H1 (cell line): ENCODE data around the gene CEACAM21. TPM values are rescaled to one million over a fixed set of nuclear protein-coding genes. Genes with fewer than 3 reads are reported as not detected.

Experiments used
- CTCF ChIA-PET: fragments of 300-600 bp; sonication (Branson Sonifier 250); formaldehyde crosslinking; loops from one replicate; lab custom pipeline; 2021; ENCODE audit not compliant: partially characterized antibody; lab: Charles Lee
- POLR2A ChIA-PET: fragments of 300-600 bp; sonication (Branson Sonifier 250); formaldehyde crosslinking; loops from one replicate; lab custom pipeline; 2021; ENCODE audit warnings: inconsistent platforms; ENCODE audit not compliant: partially characterized antibody; lab: Charles Lee
- DNase-seq, 2 experiments: peaks; one replicate each; pipeline versions ENCODE4 v3.0.0 to v3.0.0-alpha.2; 2010 to 2022; ENCODE audit warnings: low spot score in 2 of 2, low read depth in 1 of 2, mixed read lengths in 1 of 2
- FAIRE-seq: peaks from 2 replicates; lab custom pipeline; 2011; peaks lifted over from hg19 to GRCh38; lab: Jason Lieb, UNC
- H2AFZ ChIP-seq: 2 replicates; pipeline ENCODE4 v1.8.1; 2012; ENCODE audit warnings: low read length, inconsistent platforms
- H2AK5ac ChIP-seq: 2 replicates; pipeline ENCODE4 v1.6.1; 2013; ENCODE audit warnings: low read depth, low read length
- H2BK120ac ChIP-seq: replicated peaks from 2 replicates; pipeline ENCODE3; 2013; ENCODE audit warnings: low read depth, low read length, inconsistent platforms
- H2BK12ac ChIP-seq: 2 replicates; pipeline ENCODE4 v1.6.1; 2013; ENCODE audit warnings: low read depth, low read length
- H2BK15ac ChIP-seq: 2 replicates; pipeline ENCODE4 v1.6.1; 2013; ENCODE audit warnings: low read length
- H2BK20ac ChIP-seq: 2 replicates; pipeline ENCODE4 v1.6.1; 2013; ENCODE audit warnings: low read length
- H2BK5ac ChIP-seq: 2 replicates; pipeline ENCODE4 v1.6.1; 2013; ENCODE audit warnings: low read depth, low read length
- H3K14ac ChIP-seq: 2 replicates; pipeline ENCODE4 v1.6.1; 2013; ENCODE audit warnings: inconsistent platforms; ENCODE audit not compliant: insufficient read length
- H3K18ac ChIP-seq: 2 replicates; pipeline ENCODE4 v1.6.1; 2013; ENCODE audit warnings: low read length; ENCODE audit errors: extremely low read depth
- H3K23ac ChIP-seq: 2 replicates; pipeline ENCODE4 v1.6.1; 2013; ENCODE audit warnings: inconsistent platforms; ENCODE audit not compliant: insufficient read length
- H3K23me2 ChIP-seq: 2 replicates; pipeline ENCODE4 v1.6.1; 2013; ENCODE audit warnings: low read depth, low read length
- H3K27ac ChIP-seq: 2 replicates; pipeline ENCODE4 v1.6.1; 2011; ENCODE audit warnings: low read depth, low read length, inconsistent platforms
- H3K27me3 ChIP-seq, 4 experiments: replicated peaks in 1 of 4; 1 replicate in 1 of 4; 2 replicates in 3 of 4; pipeline versions ENCODE4 v1.6.1 to v1.8.1; 2011 to 2013; ENCODE audit warnings: low read length in 3 of 4, mild to moderate bottlenecking in 3 of 4, inconsistent platforms in 2 of 4, mixed read lengths in 2 of 4, moderate library complexity in 1 of 4; ENCODE audit not compliant: control insufficient read depth in 3 of 4, insufficient read depth in 3 of 4; ENCODE audit errors: extremely low read depth in 1 of 4
- H3K36me3 ChIP-seq, 4 experiments: 2 replicates each; pipeline versions ENCODE4 v1.6.1 to v1.8.1; 2011 to 2013; ENCODE audit warnings: mild to moderate bottlenecking in 4 of 4, low read length in 3 of 4, moderate library complexity in 2 of 4, control low read depth in 1 of 4, inconsistent platforms in 1 of 4; ENCODE audit not compliant: insufficient read depth in 4 of 4, control insufficient read depth in 2 of 4
- H3K4ac ChIP-seq: replicated peaks from 2 replicates; pipeline ENCODE3; 2013; ENCODE audit warnings: low read length, low read depth, mixed read lengths, inconsistent platforms; ENCODE audit not compliant: insufficient read length
- H3K4me1 ChIP-seq, 4 experiments: replicated peaks in 1 of 4; 1 replicate in 1 of 4; 2 replicates in 3 of 4; pipeline versions ENCODE4 v1.6.1 to v1.8.1; 2011 to 2013; ENCODE audit warnings: low read length in 3 of 4, inconsistent platforms in 2 of 4, mixed read lengths in 1 of 4; ENCODE audit not compliant: insufficient read depth in 4 of 4, control insufficient read depth in 3 of 4
- H3K4me2 ChIP-seq, 2 experiments: 2 replicates each; pipeline versions ENCODE4 v1.6.1 to v1.8.1; 2011 to 2013; ENCODE audit warnings: low read depth in 2 of 2, low read length in 2 of 2, control low read depth in 1 of 2, inconsistent platforms in 1 of 2, mild to moderate bottlenecking in 1 of 2; ENCODE audit not compliant: insufficient read depth in 1 of 2
- H3K4me3 ChIP-seq, 4 experiments: fragments of 200-600, 300-600 bp in 1 of 4; sonication (generic), shearing (Covaris generic), sonication (Bioruptor Twin) in 1 of 4; 2 replicates each; pipeline versions ENCODE4 v1.5.1 to v1.8.1; 2011 to 2016; ENCODE audit warnings: low read length in 4 of 4, low read depth in 3 of 4, control low read depth in 2 of 4, inconsistent platforms in 2 of 4, mild to moderate bottlenecking in 2 of 4, mixed read lengths in 1 of 4, moderate library complexity in 1 of 4; ENCODE audit not compliant: insufficient read depth in 2 of 4; ENCODE audit errors: extremely low read depth in 1 of 4
- H3K56ac ChIP-seq: replicated peaks from 2 replicates; pipeline ENCODE3; 2013; ENCODE audit warnings: low read depth, mild to moderate bottlenecking, mixed read lengths, low read length, inconsistent platforms; ENCODE audit not compliant: insufficient read length
- H3K79me1 ChIP-seq: 2 replicates; pipeline ENCODE4 v1.6.1; 2013; ENCODE audit warnings: low read depth, low read length, control low read depth
- H3K79me2 ChIP-seq, 2 experiments: 2 replicates each; pipeline versions ENCODE4 v1.6.1 to v1.8.1; 2012 to 2013; ENCODE audit warnings: low read length in 2 of 2, mild to moderate bottlenecking in 2 of 2, inconsistent platforms in 1 of 2; ENCODE audit not compliant: insufficient read depth in 2 of 2, control insufficient read depth in 1 of 2
- H3K9ac ChIP-seq, 4 experiments: replicated peaks in 1 of 4; 1 replicate in 1 of 4; 2 replicates in 3 of 4; pipeline versions ENCODE4 v1.6.1 to v1.8.1; 2011 to 2013; ENCODE audit warnings: low read depth in 3 of 4, low read length in 3 of 4, control low read depth in 2 of 4, mild to moderate bottlenecking in 2 of 4, moderate library complexity in 2 of 4, inconsistent platforms in 1 of 4; ENCODE audit errors: extremely low read depth in 1 of 4
- H3K9me3 ChIP-seq, 2 experiments: 2 replicates each; pipeline versions ENCODE4 v1.6.1 to v1.8.1; 2012 to 2013; ENCODE audit warnings: mild to moderate bottlenecking in 2 of 2, moderate library complexity in 2 of 2, control low read depth in 1 of 2, inconsistent platforms in 1 of 2, low read depth in 1 of 2, low read length in 1 of 2, mixed read lengths in 1 of 2; ENCODE audit not compliant: insufficient read depth in 2 of 2
- H4K20me1 ChIP-seq, 2 experiments: replicated peaks in 1 of 2; 2 replicates each; pipeline versions ENCODE3 to v1.8.1; 2011 to 2013; ENCODE audit warnings: inconsistent platforms in 2 of 2, low read length in 2 of 2, mild to moderate bottlenecking in 1 of 2; ENCODE audit not compliant: insufficient read depth in 2 of 2, control insufficient read depth in 1 of 2
- H4K5ac ChIP-seq: 2 replicates; pipeline ENCODE4 v1.6.1; 2013; ENCODE audit warnings: low read length, low read depth, mixed read lengths, inconsistent platforms; ENCODE audit not compliant: insufficient read length
- H4K8ac ChIP-seq: 2 replicates; pipeline ENCODE4 v1.8.0; 2013; ENCODE audit warnings: mild to moderate bottlenecking, moderate library complexity, low read length, inconsistent platforms; ENCODE audit not compliant: insufficient read depth; ENCODE audit errors: extremely low read depth
- H4K91ac ChIP-seq: replicated peaks from 2 replicates; pipeline ENCODE3; 2013; ENCODE audit warnings: low read length, mixed read lengths, inconsistent platforms; ENCODE audit not compliant: insufficient read length
- BCL11A ChIP-seq, 2 experiments: IDR thresholded peaks; one replicate each; pipeline ENCODE4 v1.6.1; 2011; ENCODE audit warnings: low read depth in 2 of 2, low read length in 2 of 2, mild to moderate bottlenecking in 2 of 2
- CEBPB ChIP-seq: IDR thresholded peaks from 2 replicates; pipeline ENCODE4 v1.6.1; 2012; ENCODE audit warnings: low read depth, low read length
- EP300 ChIP-seq, 2 experiments: IDR thresholded peaks; 1 replicate in 1 of 2; 2 replicates in 1 of 2; pipeline ENCODE4 v1.6.1; 2011 to 2012; ENCODE audit warnings: low read depth in 2 of 2, low read length in 2 of 2, mild to moderate bottlenecking in 2 of 2, borderline replicate concordance in 1 of 2, inconsistent platforms in 1 of 2, moderate library complexity in 1 of 2
- GABPA ChIP-seq: IDR thresholded peaks from 2 replicates; pipeline ENCODE4 v1.6.1; 2011; ENCODE audit warnings: mild to moderate bottlenecking, low read length, moderate library complexity, borderline replicate concordance; ENCODE audit not compliant: insufficient read depth
- NANOG ChIP-seq: IDR thresholded peaks from 2 replicates; pipeline ENCODE4 v1.6.1; 2011; ENCODE audit warnings: low read length, low read depth, mild to moderate bottlenecking, inconsistent platforms; ENCODE audit not compliant: insufficient read depth, poor library complexity, severe bottlenecking
- SP2 ChIP-seq: IDR thresholded peaks from 2 replicates; pipeline ENCODE4 v1.6.1; 2012; ENCODE audit warnings: mild to moderate bottlenecking, low read length, inconsistent platforms
- SP4 ChIP-seq: IDR thresholded peaks from 2 replicates; pipeline ENCODE4 v1.6.1; 2012; ENCODE audit warnings: low read length, inconsistent platforms
- WGBS, 2 experiments: shearing (Covaris generic) in 1 of 2; methylation state at CpG; one replicate each; pipeline versions ENCODE4 v1.1.6 to v1.1.7; 2013 to 2015; ENCODE audit warnings: low lambda C conversion rate in 2 of 2, mixed read lengths in 2 of 2, inconsistent platforms in 1 of 2, low coverage in 1 of 2, missing lambda C conversion rate in 1 of 2; ENCODE audit not compliant: insufficient replicate concordance in 2 of 2, insufficient coverage in 1 of 2, insufficient read length in 1 of 2; ENCODE audit errors: extremely low coverage in 1 of 2, missing lambda C conversion rate in 1 of 2; 5-methylcytosine and 5-hydroxymethylcytosine counted together
- polyA plus RNA-seq, 7 experiments: library from polyadenylated mRNA; depleted of rRNA in 3 of 7; stranded (reverse) in 5 of 7; unstranded in 2 of 7; fragments of >200 nt in 5 of 7; fragments of 200-250 nt in 2 of 7; gene quantifications; 1 replicate in 5 of 7; 2 replicates in 1 of 7; 4 replicates in 1 of 7; pipeline versions ENCODE4 v1.2.1 to v1.2.3, GENCODE V29; 2011 to 2013; ENCODE audit warnings: missing spikeins in 2 of 7, mixed read lengths in 2 of 7
- total RNA-seq: library from RNA; stranded (reverse); fragmentation: NEBNext Ultra II Directional; extraction: Animal tissue kit (Norgen Biotek cat#: 25700); gene quantifications from 2 replicates; pipeline ENCODE4 v1.2.1, GENCODE V29; 2021

The CEACAM21 gene
- total and polyA plus RNA-seq, 2 of the 8 experiments (the other 6 are each of a cell fraction or from before 2014, with no cell fraction given) = not detected

DNA sequence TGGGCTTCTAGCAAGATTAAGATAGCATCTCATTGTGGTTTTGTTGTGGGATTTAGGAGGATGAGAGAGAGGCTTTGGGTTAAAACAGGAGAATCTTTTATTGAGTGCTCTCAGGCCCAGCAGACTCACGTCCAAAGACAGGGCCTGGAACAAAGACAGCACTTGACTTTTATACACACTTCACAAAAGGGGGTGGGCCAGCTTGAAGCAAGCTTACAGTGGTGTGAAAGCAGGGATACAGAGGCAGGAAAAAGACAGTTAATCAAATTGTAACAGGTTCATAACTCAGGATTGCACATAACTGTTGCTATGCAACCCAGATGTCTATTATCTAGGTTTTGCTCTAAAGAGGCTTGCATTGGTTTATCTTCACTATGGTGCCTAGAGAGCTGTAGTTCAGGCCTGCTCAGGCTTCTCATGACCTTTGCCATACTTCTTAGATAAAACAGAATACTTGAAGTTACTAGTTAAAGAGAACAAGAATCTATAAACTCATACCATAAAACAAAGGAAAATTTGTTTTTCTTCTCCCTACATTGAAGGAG, 42.2 kb upstream of the CEACAM21 start:
- CTCF ChIA-PET = interaction anchor here (1.9 to 2.6 kb wide), 2 partner anchors 30 to 37 kb away, joined by 5 to 7 read pairs; no protein-coding TSS in a partner anchor
- POLR2A ChIA-PET = no interaction called here

More for the DNA sequence above, 42.2 kb upstream of the CEACAM21 start:
- no peak for DNase-seq
- H2BK12ac ChIP-seq = no peak overlapping the region
- H3K4ac ChIP-seq = no peak overlapping the region
- no peaks in the 10 kb centered on the region; the same call in 1 of the 2 replicates for H3K23me2 ChIP-seq
- H3K27ac ChIP-seq = no peak overlapping the region
- no peak overlapping the region for H4K91ac ChIP-seq
- H3K23ac ChIP-seq = no peak overlapping the region
- H3K9me3 ChIP-seq = peaks cover 21 to 47% of the 10 kb centered on the region in 2 experiments
- H3K14ac ChIP-seq = no peak overlapping the region
- no peaks in the 10 kb centered on the region for H3K79me2 ChIP-seq
- H2BK5ac ChIP-seq = no peak overlapping the region
- no peak for TF ChIP-seq EP300 (IDR thresholded peaks at IDR 0.05; ENCODE audit: borderline replicate concordance in 1 of 2, low read depth in 2 of 2, low read length in 2 of 2)
- no peak for TF ChIP-seq GABPA
- TF ChIP-seq SP2 = no peak
- TF ChIP-seq NANOG = no peak
- no peak for TF ChIP-seq CEBPB
- no peak for TF ChIP-seq BCL11A (IDR thresholded peaks at IDR 0.05; ENCODE audit: low read depth in 2 of 2, low read length in 2 of 2)
- no peak for TF ChIP-seq SP4
- no peak overlapping the region for H4K5ac ChIP-seq
- H2BK120ac ChIP-seq = no peak overlapping the region
- H3K27me3 ChIP-seq = no peaks in the 10 kb centered on the region; a peak in 1 of 7 replicates
- no peaks in the 10 kb centered on the region for H4K20me1 ChIP-seq
- H3K36me3 ChIP-seq = no peaks in the 10 kb centered on the region
- no peak overlapping the region for H3K4me2 ChIP-seq
- no peak overlapping the region for H3K18ac ChIP-seq
- 50% methylated on average over 1 of the region's 1 CpG; no CpG with 5 or more reads in 1 of the 2 experiments for WGBS, 2 experiments
- no peak overlapping the region for H2BK15ac ChIP-seq
- H2AFZ ChIP-seq = no peak overlapping the region
- H3K4me3 ChIP-seq = no peak overlapping the region
- no peaks in the 10 kb centered on the region for H3K4me1 ChIP-seq
- FAIRE-seq = no peak
- H2BK20ac ChIP-seq = no peak overlapping the region
- H3K56ac ChIP-seq = no peak overlapping the region
- no peak overlapping the region for H2AK5ac ChIP-seq
- H3K79me1 ChIP-seq = no peaks in the 10 kb centered on the region
- no peak overlapping the region for H3K9ac ChIP-seq
- no peak overlapping the region for H4K8ac ChIP-seq
